D721Med (cell line): Measurements from ENCODE around the gene GALNT18.

Experiments
- DNase-seq: peaks from one replicate; pipeline ENCODE4 v3.0.0; 2011; ENCODE audit warnings: low spot score; ENCODE audit not compliant: insufficient read length
- FAIRE-seq: peaks from 2 replicates; lab custom pipeline; 2011; peaks lifted over from hg19 to GRCh38; lab: Jason Lieb, UNC
- CTCF ChIP-seq: IDR thresholded peaks from 2 replicates; pipeline ENCODE4 v1.5.1; 2012; ENCODE audit warnings: mild to moderate bottlenecking, control low read depth; ENCODE audit not compliant: insufficient read depth; ENCODE audit errors: missing control alignments

The GALNT18 gene

GRCh38 chr11:11663907-11664306, 42.1 kb upstream of the GALNT18 start:
- TF ChIP-seq CTCF = no peak
- FAIRE-seq (no peak), DNase-seq (no peak)

- TF ChIP-seq CTCF = no peak
- DNase-seq (no peak), FAIRE-seq (no peak)
These were observed 40.8 kb upstream of the GALNT18 start for GRCh38 chr11:11662578-11662977.

GRCh38 chr11:11661326-11662040, 39.7 kb upstream of the GALNT18 start:
- no peak for DNase-seq
- FAIRE-seq = no peak
- no peak for TF ChIP-seq CTCF

- no peak for TF ChIP-seq CTCF
- FAIRE-seq (no peak), DNase-seq (no peak)
These were observed 38.5 kb upstream of the GALNT18 start for GRCh38 chr11:11660363-11660740.

GRCh38 chr11:11659567-11660362, 38.0 kb upstream of the GALNT18 start:
- DNase-seq (no peak), FAIRE-seq (no peak)
- TF ChIP-seq CTCF = no peak

GRCh38 chr11:11657218-11657955, 35.6 kb upstream of the GALNT18 start:
- no peak for FAIRE-seq
- no peak for TF ChIP-seq CTCF

GRCh38 chr11:11641581-11641980, 19.8 kb upstream of the GALNT18 start:
- TF ChIP-seq CTCF = no peak
- DNase-seq (no peak), FAIRE-seq (no peak)

More at GRCh38 chr11:11657218-11657955, 35.6 kb upstream of the GALNT18 start:
- no peak for DNase-seq
